Right lobe of liver (tissue), 4 donors: ENCODE data around the gene AVP.

ENCODE experiments used
- CTCF ChIP-seq, 4 donors: fragments of 200-600 bp in 3 of 4; fragments of 450-650 bp in 1 of 4; IDR thresholded peaks; one replicate each; pipeline versions ENCODE4 v1.5.1 to v1.8.0; 2016 to 2022; ENCODE audit warnings: antibody characterized with exemption in 4 of 4, mild to moderate bottlenecking in 2 of 4
- POLR2A ChIP-seq: fragments of 450-650 bp; IDR thresholded peaks from one replicate; pipeline ENCODE4 v1.6.1; 2017; ENCODE audit warnings: antibody characterized with exemption, mild to moderate bottlenecking
- donor health status: DM: no; HTN: no; CAD: no.
- donor health status: DM: no; HTN: no; CAD: no.
- donor health status: DM: no; HTN: yes; CAD: no.

GRCh38 chr20:3045816-3046676, 38.5 kb downstream of the AVP start, which contains the start of gene MRPS26:
- TF ChIP-seq CTCF (IDR thresholded peaks at IDR 0.05) (no peak), POLR2A (peak; percentile 83)
